IPS-20b (cell line): ENCODE data around the gene MTX1.
"Not testable (repeated sequence)": the region's sequence is repeated elsewhere in the genome, so short reads cannot be mapped to it uniquely, and the experiment has no call there.

Source experiments
- H3K27ac ChIP-seq: one replicate; pipeline ENCODE4 v1.5.1; 2013; ENCODE audit warnings: low read length
- H3K27me3 ChIP-seq: 2 replicates; pipeline ENCODE4 v1.6.1; 2013; ENCODE audit warnings: mild to moderate bottlenecking, low read length, inconsistent platforms; ENCODE audit not compliant: insufficient read depth
- H3K36me3 ChIP-seq: 2 replicates; pipeline ENCODE4 v1.6.1; 2013; ENCODE audit warnings: low read depth, mild to moderate bottlenecking, inconsistent platforms, low read length, moderate library complexity; ENCODE audit not compliant: insufficient read depth
- H3K4me1 ChIP-seq: 2 replicates; pipeline ENCODE4 v1.6.1; 2013; ENCODE audit warnings: mild to moderate bottlenecking, control low read depth, inconsistent platforms, low read length, moderate library complexity; ENCODE audit not compliant: insufficient read depth
- H3K4me3 ChIP-seq: 2 replicates; pipeline ENCODE4 v1.5.1; 2013; ENCODE audit warnings: mild to moderate bottlenecking, low read length, inconsistent platforms
- H3K9ac ChIP-seq: 2 replicates; pipeline ENCODE4 v1.6.1; 2013; ENCODE audit warnings: low read depth, mild to moderate bottlenecking, inconsistent platforms, low read length, moderate library complexity
- H3K9me3 ChIP-seq: 2 replicates; pipeline ENCODE4 v1.6.1; 2013; ENCODE audit warnings: mild to moderate bottlenecking, low read depth, low read length, inconsistent platforms; ENCODE audit not compliant: insufficient read depth

Gene MTX1

GRCh38 chr1:155205035-155205434, 3.5 kb upstream of the MTX1 start:
- H3K4me3 ChIP-seq = no peak overlapping the region

DNA sequence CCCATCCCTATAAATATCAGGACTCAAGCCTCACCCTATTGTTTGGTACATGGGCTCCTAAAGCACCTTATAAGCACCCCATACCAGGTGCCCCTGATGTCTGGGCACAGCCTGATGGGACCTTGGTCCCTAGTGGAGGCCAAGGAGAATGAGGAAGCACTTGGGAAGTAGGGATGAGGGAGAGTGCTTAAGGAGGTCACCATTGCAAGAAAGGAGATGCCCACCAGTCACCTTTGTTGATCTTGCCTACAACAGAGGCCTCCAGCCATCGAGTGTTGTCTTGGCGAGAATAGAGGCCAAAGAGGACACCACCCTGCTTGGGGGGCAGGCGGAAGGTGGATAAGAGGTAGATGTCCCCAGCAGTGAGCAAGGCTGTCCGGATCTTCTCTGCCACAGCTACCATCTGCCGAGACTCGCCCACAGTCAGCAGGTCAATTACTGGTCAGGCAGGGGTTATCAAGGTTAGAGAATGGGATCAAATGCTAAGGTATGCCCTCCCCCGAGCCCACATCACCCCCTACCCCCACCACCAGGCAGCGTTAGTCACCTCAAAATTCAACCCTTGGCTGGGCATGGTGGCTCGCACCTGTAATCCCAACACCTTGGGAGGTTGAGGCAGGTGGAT, 2.4 kb upstream of the MTX1 start:
- Histone ChIP-seq H3K36me3 (peaks cover 35% of the 10 kb centered on the region), H3K4me3 (no peak overlapping the region), H3K9me3 (no peaks in the 10 kb centered on the region), H3K9ac (no peak overlapping the region), H3K27me3 (no peaks in the 10 kb centered on the region; the same call in 1 of the 2 replicates), H3K27ac (no peak overlapping the region), H3K4me1 (peaks cover 16% of the 10 kb centered on the region; the same call in 1 of the 2 replicates)

More at GRCh38 chr1:155205035-155205434, 3.5 kb upstream of the MTX1 start:
- H3K27ac ChIP-seq = no peak overlapping the region
- no peaks in the 10 kb centered on the region; the same call in 1 of the 2 replicates for H3K27me3 ChIP-seq
- H3K9me3 ChIP-seq = no peaks in the 10 kb centered on the region
- H3K36me3 ChIP-seq = peaks cover 45% of the 10 kb centered on the region
- H3K9ac ChIP-seq = no peak overlapping the region
- peaks cover 16% of the 10 kb centered on the region; the same call in 1 of the 2 replicates for H3K4me1 ChIP-seq

- Histone ChIP-seq H3K4me3 (peak overlapping the region; percentile 97), H3K9ac (peak overlapping the region; percentile 96), H3K36me3 (peaks cover 24% of the 10 kb centered on the region), H3K4me1 (peaks cover 16% of the 10 kb centered on the region; the same call in 1 of the 2 replicates), H3K9me3 (no peaks in the 10 kb centered on the region), H3K27ac (no peak overlapping the region), H3K27me3 (no peaks in the 10 kb centered on the region; the same call in 1 of the 2 replicates)
Measured at GRCh38 chr1:155206891-155207805, 1.3 kb upstream of the MTX1 start.

GRCh38 chr1:155207806-155208540, 522 bp upstream of the MTX1 start, which contains the start of gene THBS3:
TSS of gene THBS3 (minus strand) at chr1:155207897. CDS start at chr1:155207876, 21 bp downstream.
- H3K9me3 ChIP-seq = no peaks in the 10 kb centered on the region
- H3K9ac ChIP-seq = peak within 1 kb of the TSS; percentile 96
- peak within 1 kb of the TSS; percentile 69 for H3K27ac ChIP-seq
- H3K27me3 ChIP-seq = no peaks in the 10 kb centered on the region; the same call in 1 of the 2 replicates
- H3K4me1 ChIP-seq = peaks cover 16% of the 10 kb centered on the region; the same call in 1 of the 2 replicates
- H3K4me3 ChIP-seq = peak within 1 kb of the TSS; percentile 97
- H3K36me3 ChIP-seq = peaks cover 16% of the 10 kb centered on the region

DNA sequence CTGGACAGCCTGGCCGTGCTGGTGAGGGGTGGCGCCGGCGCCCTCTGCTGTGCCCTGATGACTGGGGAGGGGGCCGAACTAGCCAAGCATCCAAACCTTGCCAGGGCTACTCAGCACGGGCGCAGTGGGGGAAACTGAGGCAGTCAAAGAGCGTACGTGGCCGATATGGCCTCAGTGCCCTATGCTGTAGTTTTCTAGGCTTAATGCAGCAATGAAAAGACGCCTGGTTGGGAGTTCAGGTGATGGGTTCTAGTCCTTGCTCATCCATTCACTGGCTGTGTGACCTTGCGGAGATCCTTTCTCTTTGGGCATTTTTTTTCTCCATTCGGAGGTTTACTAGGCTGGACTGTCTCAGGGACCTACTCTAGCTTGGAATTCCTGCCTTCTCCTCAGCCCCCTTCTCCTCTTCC, 822 bp downstream of the MTX1 start:
- H3K27me3 ChIP-seq = no peaks in the 10 kb centered on the region; the same call in 1 of the 2 replicates
- H3K9me3 ChIP-seq = no peaks in the 10 kb centered on the region
- H3K4me1 ChIP-seq = peaks cover 16% of the 10 kb centered on the region; the same call in 1 of the 2 replicates
- H3K4me3 ChIP-seq = peak overlapping the region; percentile 97
- peaks cover 5% of the 10 kb centered on the region; the same call in 1 of the 2 replicates for H3K36me3 ChIP-seq
- H3K9ac ChIP-seq = peak overlapping the region; percentile 96
- H3K27ac ChIP-seq = peak overlapping the region; percentile 69

GRCh38 chr1:155210314-155211104, 2.0 kb downstream of the MTX1 start:
- Histone ChIP-seq H3K27ac (no peak overlapping the region), H3K9me3 (no peaks in the 10 kb centered on the region), H3K9ac (no peak overlapping the region), H3K4me3 (no peak overlapping the region), H3K4me1 (peaks cover 16% of the 10 kb centered on the region; the same call in 1 of the 2 replicates), H3K36me3 (no peaks in the 10 kb centered on the region), H3K27me3 (no peaks in the 10 kb centered on the region; the same call in 1 of the 2 replicates)

DNA sequence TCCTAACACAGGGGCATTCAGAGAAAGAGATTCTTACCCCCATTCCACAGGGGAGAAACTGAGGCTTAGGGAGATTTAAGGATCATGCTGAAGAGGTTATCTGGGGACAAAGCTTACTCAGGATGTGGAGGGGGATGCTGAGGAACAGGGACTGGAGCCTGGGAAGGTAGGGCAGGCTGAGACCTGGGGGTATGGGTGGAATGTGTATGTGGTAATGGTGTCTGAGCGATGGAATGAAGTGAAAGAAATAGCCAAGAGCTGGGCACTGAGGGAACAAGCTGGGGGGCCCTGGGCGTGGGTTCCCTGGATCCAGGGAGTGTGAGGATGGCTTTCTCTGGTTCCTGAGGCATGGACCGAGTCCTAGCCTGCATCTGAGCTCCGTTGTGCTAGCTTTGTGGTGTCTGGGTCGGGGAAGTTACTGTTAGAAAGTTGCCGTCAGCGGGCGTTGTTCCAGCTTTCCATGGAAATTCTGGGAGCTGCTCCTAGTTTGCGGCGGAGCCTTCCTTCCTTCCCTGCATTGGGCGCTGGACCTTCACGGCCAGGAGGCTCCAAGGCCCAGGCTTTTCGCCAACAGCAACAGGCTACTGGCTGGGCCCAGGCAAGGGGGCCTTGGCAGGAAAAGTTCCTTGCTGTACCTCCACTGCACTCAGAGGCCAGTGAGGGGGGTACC, 3.0 kb downstream of the MTX1 start:
- not testable (repeated sequence) for H3K4me3 ChIP-seq, H3K27ac ChIP-seq, H3K36me3 ChIP-seq, H3K27me3 ChIP-seq, H3K9me3 ChIP-seq, H3K9ac ChIP-seq
- H3K4me1 ChIP-seq = peaks cover 16% of the 10 kb centered on the region; the same call in 1 of the 2 replicates

DNA sequence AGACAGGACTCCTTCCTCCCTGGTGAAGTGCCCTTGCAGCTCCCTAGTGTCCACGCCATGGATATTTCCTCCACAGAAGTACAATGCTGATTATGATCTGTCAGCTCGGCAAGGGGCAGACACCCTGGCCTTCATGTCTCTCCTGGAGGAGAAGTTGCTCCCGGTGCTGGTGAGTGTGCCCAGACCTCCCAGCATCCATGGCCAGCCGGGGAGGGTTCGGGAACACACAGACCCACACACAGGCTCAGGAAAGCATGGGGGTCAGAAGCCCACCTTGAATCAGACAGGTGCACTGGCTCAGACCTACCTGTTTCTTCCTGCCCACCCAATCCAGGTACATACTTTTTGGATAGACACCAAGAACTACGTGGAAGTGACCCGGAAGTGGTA, 3.6 kb downstream of the MTX1 start:
- not testable (repeated sequence) for H3K27ac ChIP-seq, H3K36me3 ChIP-seq, H3K4me3 ChIP-seq, H3K9ac ChIP-seq, H3K27me3 ChIP-seq, H3K9me3 ChIP-seq
- H3K4me1 ChIP-seq = peaks cover 14% of the 10 kb centered on the region; the same call in 1 of the 2 replicates

DNA sequence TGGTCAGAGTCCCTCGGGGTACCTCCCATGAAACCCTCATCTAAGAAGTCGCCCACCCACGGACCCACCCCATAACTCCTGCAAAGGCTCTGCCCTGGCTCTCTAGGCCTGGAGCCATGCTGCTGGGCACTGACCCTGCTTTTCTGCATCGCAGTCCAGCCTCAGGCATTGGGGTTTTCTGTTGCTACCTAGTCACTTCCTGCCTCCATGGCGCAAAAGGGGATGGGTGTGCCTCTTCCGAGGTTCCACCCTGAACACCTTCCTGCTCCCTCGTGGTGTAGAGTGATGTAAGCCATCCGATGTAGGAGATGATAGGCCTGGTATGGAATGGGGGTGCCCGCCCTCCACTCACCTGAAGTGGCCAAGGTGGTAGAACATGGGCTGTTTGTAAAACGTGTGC, 6.2 kb downstream of the MTX1 start:
- not testable (repeated sequence) for H3K9ac ChIP-seq, H3K27ac ChIP-seq, H3K4me1 ChIP-seq, H3K9me3 ChIP-seq, H3K4me3 ChIP-seq, H3K36me3 ChIP-seq, H3K27me3 ChIP-seq

GRCh38 chr1:155218854-155219591, 10.5 kb downstream of the MTX1 start:
- Histone ChIP-seq H3K27me3 (no peaks in the 10 kb centered on the region), H3K9ac (no peak overlapping the region), H3K9me3 (no peaks in the 10 kb centered on the region), H3K27ac (no peak overlapping the region), H3K4me1 (no peaks in the 10 kb centered on the region; the same call in none of the 2 replicates), H3K36me3 (peaks cover 4% of the 10 kb centered on the region; the same call in 1 of the 2 replicates), H3K4me3 (0 out of 2 replicates have a peak overlapping the region, but pooled peaks have one; percentile 6)
